ENCODE data around the gene NKX2-4.

DNA sequence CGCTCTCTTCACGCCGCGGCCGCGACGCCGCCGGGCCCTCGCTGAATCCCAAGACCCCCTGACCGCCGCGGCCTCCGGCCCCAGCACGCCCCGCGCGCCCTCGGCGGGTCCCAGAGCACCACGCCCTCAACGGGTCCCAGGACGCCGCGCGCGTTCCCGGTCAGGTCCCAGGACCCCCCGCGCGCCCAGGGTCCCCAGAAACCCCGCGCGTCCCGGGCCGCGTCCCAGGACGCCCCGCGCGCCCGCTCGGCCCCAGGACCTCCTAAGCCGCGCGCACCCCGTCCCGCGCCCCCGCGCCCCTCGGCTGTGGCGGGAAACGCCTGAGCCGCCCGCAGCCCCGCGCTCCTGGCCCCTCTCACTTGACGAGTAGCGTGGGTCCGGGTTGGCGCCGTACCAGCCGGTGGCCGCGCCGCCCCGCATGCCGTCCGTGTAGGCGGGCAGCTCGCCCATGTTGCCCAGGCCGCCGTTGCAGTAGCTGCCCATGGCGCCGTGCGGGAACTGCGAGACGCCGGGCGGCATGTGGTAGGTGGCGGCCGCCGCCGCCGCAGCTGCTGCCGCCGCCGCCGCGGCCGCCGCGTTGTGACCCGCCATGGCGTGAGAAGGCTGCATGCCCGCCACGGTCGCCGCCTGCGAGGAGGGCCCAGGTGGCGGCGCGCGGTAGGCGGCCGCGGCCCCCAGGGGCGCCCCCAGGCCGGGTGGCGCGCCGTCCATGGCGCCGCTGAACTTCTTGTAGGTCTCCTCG, 556 bp downstream of the NKX2-4 start:
- TF ChIP-seq EZH2 (IDR thresholded peaks at IDR 0.05; ENCODE audit: borderline replicate concordance, insufficient read depth, low read depth, low read length, poor library complexity, severe bottlenecking) = no peak
- TF ChIP-seq, protein P1, sequence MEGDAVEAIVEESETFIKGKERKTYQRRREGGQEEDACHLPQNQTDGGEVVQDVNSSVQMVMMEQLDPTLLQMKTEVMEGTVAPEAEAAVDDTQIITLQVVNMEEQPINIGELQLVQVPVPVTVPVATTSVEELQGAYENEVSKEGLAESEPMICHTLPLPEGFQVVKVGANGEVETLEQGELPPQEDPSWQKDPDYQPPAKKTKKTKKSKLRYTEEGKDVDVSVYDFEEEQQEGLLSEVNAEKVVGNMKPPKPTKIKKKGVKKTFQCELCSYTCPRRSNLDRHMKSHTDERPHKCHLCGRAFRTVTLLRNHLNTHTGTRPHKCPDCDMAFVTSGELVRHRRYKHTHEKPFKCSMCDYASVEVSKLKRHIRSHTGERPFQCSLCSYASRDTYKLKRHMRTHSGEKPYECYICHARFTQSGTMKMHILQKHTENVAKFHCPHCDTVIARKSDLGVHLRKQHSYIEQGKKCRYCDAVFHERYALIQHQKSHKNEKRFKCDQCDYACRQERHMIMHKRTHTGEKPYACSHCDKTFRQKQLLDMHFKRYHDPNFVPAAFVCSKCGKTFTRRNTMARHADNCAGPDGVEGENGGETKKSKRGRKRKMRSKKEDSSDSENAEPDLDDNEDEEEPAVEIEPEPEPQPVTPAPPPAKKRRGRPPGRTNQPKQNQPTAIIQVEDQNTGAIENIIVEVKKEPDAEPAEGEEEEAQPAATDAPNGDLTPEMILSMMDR (IDR thresholded peaks at IDR 0.05) = no peak
